Embryonic facial prominence (tissue), 1 donor: Measurements from ENCODE around the gene C2orf81.
A peak's percentile ranks its signal among the peaks of the same experiment; 100 is the strongest.
"Not testable (repeated sequence)": the region's sequence is repeated elsewhere in the genome, so short reads cannot be mapped to it uniquely, and the experiment has no call there.

ENCODE experiments used
- DNase-seq: peaks from one replicate; pipeline ENCODE4 v3.0.0-alpha.2; 2016; ENCODE audit errors: extremely low spot score

The C2orf81 gene

DNA sequence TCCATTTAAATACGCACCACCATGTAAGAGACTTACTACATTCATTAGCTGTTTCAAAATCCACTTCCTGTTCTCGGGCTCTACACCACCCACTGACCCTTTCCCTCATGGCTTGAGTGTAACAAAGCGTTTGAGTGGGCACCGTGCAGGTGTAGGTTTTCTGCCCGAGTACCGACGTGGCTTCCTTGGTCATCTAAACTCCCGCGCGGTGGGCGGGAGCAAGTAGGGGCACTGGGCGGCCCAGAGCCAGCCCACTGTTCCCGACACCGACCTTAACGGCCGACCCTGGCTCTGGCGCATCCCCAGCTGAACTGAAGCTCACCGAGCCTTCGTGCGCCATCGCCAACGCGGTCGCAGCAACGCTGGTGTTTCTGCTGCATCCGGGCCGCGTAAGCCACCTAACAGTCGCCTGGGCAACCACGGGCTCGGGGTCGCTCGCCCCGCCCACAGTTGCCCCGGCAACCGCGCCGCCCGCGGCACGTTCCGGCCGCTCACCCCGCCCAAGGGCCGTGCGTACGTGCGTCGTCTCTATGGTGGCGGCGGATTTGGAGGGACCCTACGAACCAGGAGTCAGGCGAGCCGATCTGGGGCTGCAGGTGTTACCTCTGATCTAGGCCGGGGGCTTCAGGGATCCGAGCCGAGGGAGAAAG, at the start of gene C2orf81, which contains the start of gene WDR54:
Gene C2orf81 (minus strand): TSS at position 399 of the 650 bp plus-strand sequence. CDS start 59 bp downstream, at position 340.
Gene WDR54 (plus strand): TSS at position 510 of the 650 bp plus-strand sequence. CDS start 424 bp downstream, outside the sequence.
- peak; percentile 42 for DNase-seq

DNA sequence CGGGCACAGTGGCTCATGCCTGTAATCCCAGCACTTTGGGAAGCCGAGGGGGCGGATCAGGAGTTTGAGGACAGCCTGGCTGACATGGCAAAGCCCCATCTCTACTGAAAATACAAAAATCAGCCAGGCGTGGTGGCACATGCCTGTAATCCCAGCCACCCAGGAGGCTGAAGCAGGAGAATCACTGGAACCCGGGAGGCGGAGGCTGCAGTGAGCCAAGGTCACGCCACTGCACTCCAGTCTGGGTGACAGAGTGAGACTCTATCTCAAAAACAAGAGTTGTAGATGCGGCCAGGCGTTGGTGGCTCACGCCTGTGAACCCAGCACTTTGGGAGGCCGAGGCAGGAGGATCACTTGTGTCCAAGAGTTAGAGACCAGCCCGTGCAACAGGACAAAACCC, 49.3 kb upstream of the C2orf81 start:
- not testable (repeated sequence) for DNase-seq

DNA sequence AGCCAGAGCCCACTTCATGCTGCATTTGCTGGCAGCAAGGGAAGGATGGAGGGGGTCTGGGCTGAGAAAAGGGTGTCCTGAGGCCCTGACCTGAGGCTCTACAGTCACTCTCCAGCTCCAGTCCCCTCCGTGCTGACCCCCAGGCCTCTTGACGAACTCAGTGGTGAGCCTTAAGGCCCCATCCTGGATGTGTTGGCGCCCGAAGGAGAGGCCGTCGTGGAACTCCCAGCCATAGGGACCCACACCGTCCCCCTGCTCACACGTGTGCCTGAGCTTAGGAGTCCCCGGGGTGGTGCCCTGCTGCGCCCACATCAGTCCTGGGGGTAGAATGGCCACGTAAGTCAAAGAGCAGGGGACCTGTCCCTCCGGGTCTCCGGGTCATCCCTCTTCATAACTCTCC, 43.0 kb upstream of the C2orf81 start:
- DNase-seq: no peak

DNA sequence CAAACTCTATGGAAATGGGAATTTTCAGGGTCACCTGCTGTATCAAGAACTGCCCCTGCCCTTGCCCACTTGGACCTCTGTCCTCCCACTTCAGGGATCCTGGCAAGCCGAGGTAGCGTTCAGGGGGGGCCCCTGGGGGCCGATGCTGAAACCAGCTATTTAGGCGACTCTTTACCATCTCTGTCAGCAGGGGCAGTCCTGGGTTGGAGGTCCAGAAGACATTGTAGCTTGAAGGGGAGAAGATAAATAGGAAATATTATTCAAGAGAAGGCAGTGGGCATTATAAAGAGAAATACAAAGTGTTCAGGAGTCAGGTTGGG, 41.3 kb upstream of the C2orf81 start:
- DNase-seq: no peak

DNA sequence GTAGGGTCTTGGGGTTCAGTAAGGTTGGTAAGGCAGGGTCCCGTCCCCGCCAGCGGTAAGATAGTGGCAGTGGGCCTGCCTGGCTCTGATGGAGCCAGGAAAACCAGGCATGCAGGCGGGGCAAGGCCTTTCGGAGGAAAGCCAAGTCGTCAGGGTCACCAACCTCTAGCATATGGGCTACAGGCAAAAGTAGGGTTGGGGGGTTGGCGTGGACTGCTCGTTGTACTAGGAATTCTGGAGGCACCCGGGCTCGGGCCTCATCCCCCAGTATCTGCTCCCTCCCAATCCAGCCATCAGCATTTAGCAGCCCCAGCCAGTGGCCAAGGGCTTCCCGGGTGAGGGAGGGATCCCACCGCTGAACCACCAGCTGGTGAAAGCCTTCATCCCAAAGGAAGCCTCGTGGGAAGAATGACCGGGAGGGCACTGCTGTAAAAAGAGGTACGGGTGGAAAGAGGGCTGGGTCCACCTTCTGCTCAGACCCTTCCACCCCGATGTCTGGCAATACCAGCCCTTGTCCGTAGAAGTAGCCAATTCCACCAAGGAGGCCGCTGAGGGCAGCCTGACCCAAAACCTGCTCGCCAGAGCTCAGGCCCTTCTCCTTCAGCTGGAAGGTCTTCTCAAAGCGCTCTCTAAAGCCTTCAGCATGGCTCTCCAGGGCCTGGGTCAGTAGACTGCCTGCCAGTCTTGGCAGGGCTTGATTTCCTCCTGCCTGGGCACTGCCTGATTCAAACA, 40.8 kb upstream of the C2orf81 start:
- DNase-seq: no peak

DNA sequence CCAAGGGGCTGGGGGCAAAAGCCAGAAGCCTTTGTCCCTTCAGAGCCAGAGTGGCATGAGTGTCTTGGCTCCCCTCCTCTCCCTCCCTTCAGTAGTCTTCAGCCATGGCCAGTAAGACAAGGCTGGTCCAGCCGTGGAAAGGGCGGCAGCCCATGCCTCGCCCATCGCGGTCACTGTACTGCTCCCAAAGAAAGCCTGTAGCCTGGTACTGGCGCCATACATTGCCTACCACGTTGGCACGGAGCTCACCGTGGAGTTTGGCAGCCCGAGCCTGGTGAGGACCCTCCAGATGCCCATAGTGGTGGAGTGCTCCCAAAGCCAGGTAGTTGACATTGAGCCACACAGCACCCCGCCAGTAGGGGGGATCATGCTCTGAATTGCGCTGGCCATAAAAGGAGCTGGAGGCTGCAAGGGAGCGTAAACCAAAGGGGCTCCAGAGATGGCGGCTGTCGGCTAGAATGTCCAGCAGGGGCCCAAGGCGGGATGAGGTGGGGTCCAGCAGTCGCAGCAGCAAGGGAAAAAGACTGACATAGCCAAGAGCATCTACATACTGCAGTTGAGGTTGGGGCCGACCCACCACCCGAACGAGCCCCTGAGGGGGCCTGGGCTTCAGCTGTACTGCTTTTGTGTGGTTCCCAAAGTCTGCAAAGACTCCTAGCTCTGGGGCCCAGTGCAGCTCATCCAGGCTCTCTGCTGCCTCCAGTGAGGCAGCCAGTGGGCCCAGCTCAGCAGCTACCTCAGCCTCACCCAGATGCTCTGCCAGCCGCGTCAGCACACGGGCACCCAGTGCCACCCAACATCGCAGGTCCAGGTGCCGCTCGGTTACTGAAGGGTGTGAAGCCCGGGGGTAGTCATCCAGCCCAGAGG, 40.0 kb upstream of the C2orf81 start:
- DNase-seq: no peak

DNA sequence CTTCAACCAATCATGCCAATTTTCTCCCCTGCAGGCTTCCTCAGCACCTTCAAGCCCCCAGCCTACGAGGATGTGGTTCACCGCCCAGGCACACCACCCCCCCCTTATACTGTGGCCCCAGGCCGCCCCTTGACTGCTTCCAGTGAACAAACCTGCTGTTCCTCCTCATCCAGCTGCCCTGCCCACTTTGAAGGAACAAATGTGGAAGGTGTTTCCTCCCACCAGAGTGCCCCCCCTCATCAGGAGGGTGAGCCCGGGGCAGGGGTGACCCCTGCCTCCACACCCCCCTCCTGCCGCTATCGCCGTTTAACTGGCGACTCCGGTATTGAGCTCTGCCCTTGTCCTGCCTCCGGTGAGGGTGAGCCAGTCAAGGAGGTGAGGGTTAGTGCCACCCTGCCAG, 38.8 kb upstream of the C2orf81 start:
- not testable (repeated sequence) for DNase-seq

DNA sequence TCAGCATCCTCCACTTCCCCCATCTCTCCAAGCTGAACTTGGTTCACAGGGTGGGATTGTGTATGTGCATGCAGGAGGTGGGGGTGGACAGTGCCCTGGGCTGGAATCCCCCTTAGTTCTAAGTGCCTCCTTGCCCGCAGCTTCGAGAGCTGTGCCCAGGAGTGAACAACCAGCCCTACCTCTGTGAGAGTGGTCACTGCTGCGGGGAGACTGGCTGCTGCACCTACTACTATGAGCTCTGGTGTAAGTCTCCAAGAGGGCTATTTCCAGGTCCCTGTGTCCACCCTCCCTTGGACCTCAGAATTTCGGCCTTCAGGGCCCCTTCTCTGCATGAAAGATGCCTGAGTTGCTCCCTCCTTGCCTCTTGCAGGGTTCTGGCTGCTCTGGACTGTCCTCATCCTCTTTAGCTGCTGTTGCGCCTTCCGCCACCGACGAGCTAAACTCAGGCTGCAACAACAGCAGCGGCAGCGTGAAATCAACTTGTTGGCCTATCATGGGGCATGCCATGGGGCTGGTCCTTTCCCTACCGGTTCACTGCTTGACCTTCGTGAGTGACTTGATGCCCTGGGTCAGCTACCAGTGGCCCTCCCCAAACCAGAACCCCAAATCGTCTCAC, 38.2 kb upstream of the C2orf81 start:
- not testable (repeated sequence) for DNase-seq

DNA sequence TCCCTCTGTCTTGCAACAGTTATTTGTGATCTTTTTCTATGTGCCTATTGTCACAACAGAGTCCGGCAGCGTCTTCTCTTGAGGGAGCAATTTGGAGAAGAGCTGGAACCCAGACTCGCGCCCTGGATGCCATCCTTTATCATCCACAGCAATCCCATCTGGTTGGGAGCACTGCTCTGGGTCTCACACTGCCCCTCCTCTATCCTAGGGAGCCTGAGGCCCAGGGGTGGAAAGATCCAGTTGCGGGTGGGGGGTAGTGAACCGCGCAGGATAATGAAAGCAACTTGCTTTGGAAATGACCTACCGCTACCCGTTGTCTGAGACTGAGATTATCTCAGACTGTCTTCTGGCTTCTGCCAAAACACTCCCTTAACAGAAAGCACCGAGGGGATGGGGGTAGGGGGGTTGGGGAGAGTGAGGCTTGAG, 37.5 kb upstream of the C2orf81 start:
- DNase-seq: no peak

DNA sequence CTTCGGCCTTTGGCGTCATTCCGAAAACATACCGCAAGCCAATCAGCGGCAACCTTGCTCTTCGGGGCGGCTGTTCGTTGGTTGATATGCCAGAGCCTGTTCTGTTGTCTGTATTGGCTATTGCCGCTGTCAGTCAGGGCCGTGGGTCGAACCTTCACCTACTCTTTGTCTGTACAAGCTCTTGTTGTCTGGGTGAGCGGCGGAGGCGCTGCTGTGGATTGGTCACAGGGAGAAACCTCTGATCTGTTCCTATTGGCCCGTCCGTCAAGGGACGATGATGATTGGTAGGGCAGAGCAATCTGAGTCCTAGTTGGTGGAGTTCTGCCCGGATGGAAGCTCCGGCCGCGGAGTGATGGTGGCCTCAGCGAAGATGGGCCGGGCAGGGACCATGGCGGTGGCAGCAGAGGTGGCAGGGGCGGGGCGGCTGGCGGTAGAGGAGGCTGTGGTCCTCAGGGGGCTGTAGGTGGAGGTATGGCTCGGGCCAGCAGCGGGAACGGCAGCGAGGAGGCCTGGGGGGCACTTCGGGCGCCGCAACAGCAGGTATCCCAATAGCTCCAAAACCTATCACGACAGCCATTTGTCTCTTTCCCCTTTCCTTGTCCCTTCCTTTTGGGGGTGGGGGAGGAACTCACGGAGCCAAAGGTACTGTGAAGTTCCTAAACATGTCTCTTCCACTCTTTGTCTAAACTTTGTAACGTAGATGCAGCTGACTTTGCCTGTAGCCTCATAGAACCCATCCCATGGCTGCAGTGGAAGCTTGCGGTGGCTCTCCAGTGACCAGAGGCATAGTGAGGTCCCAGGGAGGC, 36.9 kb upstream of the C2orf81 start, which contains the start of gene WBP1:
Gene WBP1 (plus strand): TSS at position 307 of the 806 bp plus-strand sequence. CDS start 165 bp downstream, at position 472.
- peak; percentile 99 for DNase-seq

DNA sequence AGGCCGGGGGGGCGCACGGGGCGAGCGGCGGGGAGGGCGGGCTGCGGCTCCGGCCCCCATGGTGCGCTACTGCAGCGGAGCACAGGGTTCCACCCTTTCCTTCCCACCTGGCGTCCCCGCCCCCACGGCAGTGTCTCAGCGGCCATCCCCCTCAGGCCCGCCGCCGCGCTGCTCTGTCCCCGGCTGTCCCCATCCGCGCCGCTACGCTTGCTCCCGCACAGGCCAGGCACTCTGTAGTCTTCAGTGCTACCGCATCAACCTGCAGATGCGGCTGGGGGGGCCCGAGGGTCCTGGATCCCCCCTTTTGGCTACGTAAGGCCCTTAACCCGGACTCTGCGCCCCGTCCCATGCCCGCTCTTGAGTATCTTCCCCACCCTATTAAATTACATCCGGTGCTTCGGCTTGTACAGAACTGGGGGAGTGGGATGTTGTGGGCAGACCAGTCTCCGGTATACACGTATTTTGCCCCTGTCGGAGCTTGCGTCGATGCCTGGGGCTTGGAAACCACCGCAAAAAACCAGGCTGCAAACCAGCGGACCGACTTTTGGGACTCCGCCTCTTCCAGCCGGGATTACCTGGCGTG, 36.2 kb upstream of the C2orf81 start:
- DNase-seq: no peak

DNA sequence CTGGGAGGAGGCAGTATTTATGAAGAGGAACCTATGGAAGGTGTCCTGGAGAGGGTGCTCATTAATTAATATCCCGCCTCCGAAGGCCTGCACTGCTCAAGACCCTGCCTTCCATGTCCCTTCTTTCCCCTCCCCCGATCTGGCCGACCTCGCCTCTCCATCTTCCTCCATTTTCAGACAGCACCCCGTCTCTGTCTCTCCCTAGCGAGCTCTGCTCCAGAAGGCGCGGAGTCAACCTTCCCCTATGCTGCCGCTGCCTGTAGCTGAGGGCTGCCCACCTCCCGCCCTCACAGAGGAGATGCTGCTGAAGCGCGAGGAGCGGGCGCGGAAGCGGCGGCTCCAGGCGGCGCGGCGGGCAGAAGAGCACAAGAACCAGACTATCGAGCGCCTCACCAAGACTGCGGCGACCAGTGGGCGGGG, 35.7 kb upstream of the C2orf81 start:
- DNase-seq: no peak

DNA sequence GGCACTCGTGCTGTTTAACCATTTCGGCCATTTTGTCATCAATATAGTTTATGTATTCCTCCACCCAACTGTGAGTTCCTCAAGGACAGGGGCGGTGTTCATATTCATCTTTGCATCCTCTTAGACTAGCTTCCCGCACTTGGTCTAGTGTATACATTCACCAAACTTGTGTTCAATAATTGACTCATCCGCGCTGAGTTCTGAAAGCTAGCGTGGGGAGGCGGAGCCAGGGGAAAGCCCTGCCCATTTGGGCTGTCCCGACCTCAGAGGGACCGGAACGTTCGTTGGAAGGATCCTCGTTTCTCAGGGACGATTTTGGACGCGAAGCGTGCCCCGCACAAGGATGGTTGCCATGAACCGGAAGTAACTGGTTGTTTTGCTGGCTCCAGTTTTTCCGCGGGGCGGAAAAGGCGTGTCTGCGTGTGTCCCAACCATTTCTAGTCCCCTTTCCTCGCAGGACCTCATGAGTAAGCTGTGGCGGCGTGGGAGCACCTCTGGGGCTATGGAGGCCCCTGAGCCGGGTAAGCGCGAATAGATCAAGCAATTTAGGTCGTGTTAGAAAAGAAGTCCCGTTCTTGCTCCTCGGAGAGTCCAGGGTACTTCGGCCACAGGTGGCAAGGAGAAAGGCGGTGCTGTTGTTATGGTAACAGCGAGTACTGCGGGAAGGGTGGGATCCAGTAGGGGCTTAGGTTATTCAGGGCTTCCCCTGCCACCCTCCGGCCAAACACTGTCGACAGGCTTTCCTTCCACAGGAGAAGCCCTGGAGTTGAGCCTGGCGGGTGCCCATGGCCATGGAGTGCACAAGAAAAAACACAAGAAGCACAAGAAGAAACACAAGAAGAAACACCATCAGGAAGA, 33.5 kb upstream of the C2orf81 start, which contains the start of gene INO80B:
Gene INO80B (plus strand): TSS at position 434 of the 858 bp plus-strand sequence. CDS start 30 bp downstream, at position 464.
- peak; percentile 94 for DNase-seq

DNA sequence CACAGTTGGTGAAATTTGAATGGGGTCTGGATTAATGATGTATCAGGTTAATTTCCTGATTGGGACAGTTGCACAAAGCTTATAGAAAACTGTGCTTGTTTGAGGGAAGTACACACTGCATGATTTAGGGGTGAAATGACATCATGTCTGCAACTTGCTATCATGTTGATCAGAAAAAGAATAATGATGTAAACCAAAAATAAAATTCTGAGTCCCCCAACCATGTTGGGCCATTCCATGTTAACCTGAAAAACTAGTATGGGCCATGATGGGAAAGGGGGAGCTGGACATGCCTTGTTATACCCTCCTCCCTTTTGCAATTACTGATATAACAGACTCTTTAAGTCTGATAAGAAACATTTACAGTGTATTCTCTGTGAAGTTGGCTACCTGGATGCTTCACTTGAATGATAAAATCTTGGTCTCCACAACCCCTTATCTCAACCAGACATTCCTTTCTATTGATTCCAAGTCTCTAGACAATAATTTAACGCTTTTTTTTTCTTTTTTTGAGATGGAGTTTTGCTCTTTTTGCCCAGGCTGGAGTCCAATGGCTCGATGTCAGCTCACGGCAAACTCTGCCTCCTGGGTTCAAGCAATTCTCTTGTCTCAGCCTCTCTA, 29.3 kb upstream of the C2orf81 start:
- DNase-seq: no peak

DNA sequence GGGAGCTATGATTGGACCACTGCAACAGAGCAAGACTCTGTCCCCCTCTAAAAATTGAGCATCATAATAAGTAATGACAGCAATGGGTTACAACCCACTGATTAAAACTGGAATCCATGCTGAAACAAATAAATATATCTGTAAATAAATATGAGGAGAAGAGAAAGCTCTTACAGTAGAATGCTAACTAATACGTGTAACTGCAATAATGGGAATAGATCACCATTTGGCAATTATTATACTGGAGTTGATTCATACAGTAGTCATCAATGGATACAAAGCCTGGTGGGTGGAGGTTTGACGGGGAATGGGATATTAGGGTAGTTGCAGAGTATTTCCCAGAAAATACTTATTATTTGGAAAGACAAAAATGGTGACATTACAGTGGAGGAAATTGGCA, 27.4 kb upstream of the C2orf81 start:
- no peak for DNase-seq

DNA sequence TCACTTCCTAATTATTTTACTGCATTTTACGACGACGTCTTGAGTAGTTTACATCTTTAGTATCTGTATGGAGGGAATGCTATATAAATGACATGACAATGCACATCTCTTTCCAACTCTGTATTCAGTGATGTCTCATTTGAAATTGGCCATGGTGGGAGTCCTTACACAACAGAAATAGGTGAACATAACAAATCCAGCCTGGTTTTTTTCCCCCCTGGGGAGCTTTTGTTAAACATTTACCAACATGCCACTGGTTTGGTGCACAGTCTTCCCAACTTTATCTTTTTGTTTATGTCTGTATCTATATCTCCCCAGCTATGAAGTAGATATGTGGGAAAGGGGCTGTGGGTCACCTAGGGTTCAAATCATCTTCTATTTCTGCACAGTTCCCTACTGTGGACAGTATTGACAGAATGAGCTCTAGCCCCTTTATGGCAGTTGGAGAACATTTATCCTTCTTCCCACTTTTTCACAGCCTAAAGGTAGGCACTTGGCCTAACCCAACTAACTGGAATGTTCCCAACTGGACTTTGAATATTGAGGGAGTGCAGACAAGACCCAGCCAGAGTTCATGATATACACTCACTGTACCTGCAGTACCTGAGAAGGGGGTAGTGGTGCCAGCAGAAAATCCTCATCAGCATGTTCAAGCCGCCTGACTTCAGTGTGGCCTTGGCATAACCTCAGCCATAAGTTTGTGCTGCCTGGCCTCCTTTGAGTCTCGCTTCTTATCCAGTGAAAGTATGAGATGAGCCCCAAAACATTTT, 26.0 kb upstream of the C2orf81 start:
- no peak for DNase-seq

DNA sequence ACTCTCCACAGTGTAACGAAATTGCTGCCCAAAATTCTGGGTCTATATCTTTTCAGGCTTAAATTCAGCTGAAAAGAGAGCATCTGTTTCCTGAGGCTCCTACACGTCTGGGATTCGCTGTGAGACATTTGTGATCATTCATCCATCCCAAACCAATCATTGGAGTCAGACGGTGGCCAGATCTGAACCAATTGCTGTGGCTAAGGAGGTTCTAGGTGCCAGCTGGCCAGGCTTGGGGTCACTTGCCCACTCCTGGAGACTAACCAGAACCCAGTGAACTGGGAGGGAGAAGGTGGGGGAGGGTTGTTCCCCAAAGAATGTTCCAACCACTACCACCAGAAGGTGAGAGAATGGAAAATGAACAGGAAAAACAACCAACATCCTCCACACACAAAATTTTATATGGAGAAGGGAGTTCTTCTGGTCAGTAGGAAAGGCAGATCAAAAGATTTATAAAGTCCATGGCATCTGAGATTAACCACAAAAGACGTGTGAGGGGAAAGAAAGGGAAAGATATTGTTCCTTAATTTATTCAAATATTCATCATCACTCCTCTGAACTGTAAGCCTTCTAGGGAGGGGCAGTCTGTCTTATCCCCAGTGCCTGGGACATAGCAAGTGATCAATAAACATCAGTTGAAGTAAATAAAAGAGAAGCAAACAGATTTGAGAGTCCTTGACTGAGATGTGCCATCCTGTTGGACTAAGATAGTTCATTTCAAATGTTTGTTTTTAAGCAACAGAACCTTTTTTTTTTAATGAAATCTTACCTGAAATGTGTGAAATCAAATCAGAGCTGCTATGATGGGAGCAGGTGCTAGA, 23.3 kb upstream of the C2orf81 start:
- no peak for DNase-seq
